ENCODE results near the gene STAC3. TPM values are rescaled to one million over a fixed set of nuclear protein-coding genes. Genes with fewer than 3 reads are reported as not detected.

STAC3 gene
- total and polyA plus RNA-seq, 11 donors, result 0.47 to 5.7 (median 0.80) TPM; not detected in 1

DNA sequence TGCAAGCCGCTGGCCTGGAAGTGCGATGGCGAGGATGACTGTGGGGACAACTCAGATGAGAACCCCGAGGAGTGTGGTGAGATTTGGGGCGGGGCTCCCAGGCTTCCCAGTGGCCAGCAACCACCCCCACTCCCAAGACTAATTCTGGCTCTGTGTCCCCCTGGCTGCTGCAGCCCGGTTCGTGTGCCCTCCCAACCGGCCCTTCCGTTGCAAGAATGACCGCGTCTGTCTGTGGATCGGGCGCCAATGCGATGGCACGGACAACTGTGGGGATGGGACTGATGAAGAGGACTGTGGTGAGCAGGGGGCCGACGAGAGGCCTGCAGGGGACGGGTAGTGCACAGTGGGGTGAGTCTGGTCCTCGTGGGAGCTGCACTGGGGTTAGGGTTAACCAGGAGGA, 46.5 kb downstream of the STAC3 start:
- 89 to 93% (median 92%) methylated on average over 16 to 19 of the region's 19 CpGs for whole genome bisulfite sequencing, 4 donors
- Histone ChIP-seq H3K36me3 (peaks cover 0 to 100% (median 85%) of the 10 kb centered on the region in 9 donors), H3K4me3 (no peak overlapping the region), H3K4me1 (peaks cover 6 to 17% (median 16%) of the 10 kb centered on the region in 12 donors), H3K27ac (no peak overlapping the region), H3K9me3 (no peaks in the 10 kb centered on the region), H3K27me3 (no peaks in the 10 kb centered on the region)
- ATAC-seq (no peak), DNase-seq (no peak)
- TF ChIP-seq, protein P1, sequence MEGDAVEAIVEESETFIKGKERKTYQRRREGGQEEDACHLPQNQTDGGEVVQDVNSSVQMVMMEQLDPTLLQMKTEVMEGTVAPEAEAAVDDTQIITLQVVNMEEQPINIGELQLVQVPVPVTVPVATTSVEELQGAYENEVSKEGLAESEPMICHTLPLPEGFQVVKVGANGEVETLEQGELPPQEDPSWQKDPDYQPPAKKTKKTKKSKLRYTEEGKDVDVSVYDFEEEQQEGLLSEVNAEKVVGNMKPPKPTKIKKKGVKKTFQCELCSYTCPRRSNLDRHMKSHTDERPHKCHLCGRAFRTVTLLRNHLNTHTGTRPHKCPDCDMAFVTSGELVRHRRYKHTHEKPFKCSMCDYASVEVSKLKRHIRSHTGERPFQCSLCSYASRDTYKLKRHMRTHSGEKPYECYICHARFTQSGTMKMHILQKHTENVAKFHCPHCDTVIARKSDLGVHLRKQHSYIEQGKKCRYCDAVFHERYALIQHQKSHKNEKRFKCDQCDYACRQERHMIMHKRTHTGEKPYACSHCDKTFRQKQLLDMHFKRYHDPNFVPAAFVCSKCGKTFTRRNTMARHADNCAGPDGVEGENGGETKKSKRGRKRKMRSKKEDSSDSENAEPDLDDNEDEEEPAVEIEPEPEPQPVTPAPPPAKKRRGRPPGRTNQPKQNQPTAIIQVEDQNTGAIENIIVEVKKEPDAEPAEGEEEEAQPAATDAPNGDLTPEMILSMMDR (IDR thresholded peaks at IDR 0.05), result no peak
- no peak for TF ChIP-seq POLR2A (IDR thresholded peaks at IDR 0.05)
- intact Hi-C loops (cut with DNase I), result no loop called here

DNA sequence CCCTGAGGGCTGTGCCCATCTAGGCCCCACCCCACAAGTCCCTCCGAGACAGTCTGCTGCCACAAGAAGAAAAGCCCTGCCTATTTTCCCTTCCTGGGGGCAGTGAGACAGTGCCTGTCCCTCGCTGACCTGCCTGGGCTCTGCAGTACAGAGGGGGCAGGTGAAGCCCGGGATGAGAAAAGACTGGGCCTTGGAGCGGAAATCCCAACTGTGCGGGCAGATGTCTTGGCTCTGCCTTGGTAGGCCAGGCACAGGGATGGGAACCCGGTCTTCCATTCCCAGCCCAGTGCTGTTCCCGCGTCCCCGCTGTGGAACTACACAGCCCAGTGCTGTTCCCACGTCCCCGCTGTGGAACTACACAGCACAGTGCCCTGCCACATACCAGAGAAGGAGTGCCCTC, 47.2 kb downstream of the STAC3 start:
- DNase-seq (no peak), ATAC-seq (no peak)
- Histone ChIP-seq H3K4me1 (peaks cover 6 to 11% (median 9%) of the 10 kb centered on the region in 12 donors), H3K9me3 (no peaks in the 10 kb centered on the region), H3K4me3 (no peak overlapping the region), H3K27me3 (no peaks in the 10 kb centered on the region), H3K27ac (no peak overlapping the region), H3K36me3 (peaks cover 0 to 100% (median 91%) of the 10 kb centered on the region in 9 donors)
- TF ChIP-seq, protein P1 (IDR thresholded peaks at IDR 0.05), result no peak
- no peak for TF ChIP-seq POLR2A (IDR thresholded peaks at IDR 0.05)
- intact Hi-C loops (cut with DNase I), result no loop called here
- WGBS, 4 donors, result 83 to 91% (median 84%) methylated on average over 11 of the region's 11 CpGs

DNA sequence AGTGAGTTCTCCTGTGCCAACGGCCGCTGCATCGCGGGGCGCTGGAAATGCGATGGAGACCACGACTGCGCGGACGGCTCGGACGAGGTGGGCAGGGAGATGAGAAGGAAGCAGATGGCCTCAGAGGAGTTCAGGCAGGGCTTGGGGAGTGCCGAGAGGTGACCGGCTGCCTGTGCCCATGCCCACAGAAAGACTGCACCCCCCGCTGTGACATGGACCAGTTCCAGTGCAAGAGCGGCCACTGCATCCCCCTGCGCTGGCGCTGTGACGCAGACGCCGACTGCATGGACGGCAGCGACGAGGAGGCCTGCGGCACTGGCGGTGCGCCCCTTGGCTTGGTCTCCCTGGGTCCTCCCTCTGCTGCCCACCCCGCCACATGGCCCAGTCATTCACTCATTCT, 47.8 kb downstream of the STAC3 start:
- ATAC-seq (no peak), DNase-seq (no peak)
- Histone ChIP-seq H3K4me1 (peaks cover 2 to 5% (median 4%) of the 10 kb centered on the region in 12 donors), H3K9me3 (no peaks in the 10 kb centered on the region), H3K4me3 (no peak overlapping the region), H3K27me3 (no peaks in the 10 kb centered on the region), H3K27ac (no peak overlapping the region), H3K36me3 (peaks cover 0 to 100% (median 97%) of the 10 kb centered on the region in 9 donors)
- 93 to 98% (median 96%) methylated on average over 28 of the region's 28 CpGs for WGBS, 4 donors
- intact Hi-C loops (cut with DNase I), result no loop called here
- no peak for TF ChIP-seq POLR2A (IDR thresholded peaks at IDR 0.05)
- TF ChIP-seq, protein P1 (IDR thresholded peaks at IDR 0.05), result no peak

DNA sequence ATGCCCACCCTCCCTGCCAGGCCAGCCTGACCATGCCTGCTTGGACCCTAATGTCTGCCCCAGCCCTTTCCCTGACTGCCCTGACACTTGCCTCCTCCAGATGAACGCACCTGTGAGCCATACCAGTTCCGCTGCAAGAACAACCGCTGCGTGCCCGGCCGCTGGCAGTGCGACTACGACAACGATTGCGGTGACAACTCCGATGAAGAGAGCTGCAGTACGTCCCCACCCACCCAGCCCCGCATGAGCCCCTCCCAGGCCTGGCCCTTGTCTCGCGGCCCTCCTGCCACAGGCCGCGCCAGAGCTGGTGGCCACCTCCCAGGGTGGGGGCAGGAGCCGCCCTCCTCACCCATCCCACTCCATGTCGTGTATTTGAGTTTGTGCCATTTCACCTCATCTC, 48.7 kb downstream of the STAC3 start:
- no peak for DNase-seq
- Histone ChIP-seq H3K27me3 (no peaks in the 10 kb centered on the region), H3K36me3 (peaks cover 0 to 100% (median 97%) of the 10 kb centered on the region in 9 donors), H3K4me3 (no peak overlapping the region), H3K27ac (no peak overlapping the region), H3K4me1 (no peaks in the 10 kb centered on the region), H3K9me3 (no peaks in the 10 kb centered on the region)
- WGBS, 4 donors, result 91 to 95% (median 93%) methylated on average over 19 of the region's 19 CpGs
- no peak for ATAC-seq
- intact Hi-C loops (cut with DNase I), result no loop called here
- TF ChIP-seq, protein P1 (IDR thresholded peaks at IDR 0.05), result no peak
- no peak for TF ChIP-seq POLR2A (IDR thresholded peaks at IDR 0.05)

Measured in heart left ventricle (tissue), 16 donors.